Ascending aorta (tissue), 2 donors: ENCODE results near the gene OR6X1. TPM values are rescaled to one million over a fixed set of nuclear protein-coding genes. Genes with fewer than 3 reads are reported as not detected.

Experiments used
- DNase-seq, 2 donors: peaks; one replicate each; pipeline ENCODE4 v3.0.0-alpha.2; 2019; ENCODE audit warnings: low spot score in 2 of 2
- H3K27ac ChIP-seq, 2 donors: fragments of 200-600 bp; sonication (generic); one replicate each; pipeline ENCODE4 v1.5.1; 2016 to 2017; ENCODE audit warnings: mild to moderate bottlenecking in 1 of 2
- H3K27me3 ChIP-seq: fragments of 200-600 bp; sonication (generic); one replicate; pipeline ENCODE4 v1.5.1; 2017
- H3K36me3 ChIP-seq, 2 donors: fragments of 200-600 bp; sonication (generic); one replicate each; pipeline ENCODE4 v1.5.1; 2016
- H3K4me1 ChIP-seq, 2 donors: fragments of 200-600 bp; sonication (generic); one replicate each; pipeline ENCODE4 v1.5.1; 2016 to 2017; ENCODE audit warnings: mild to moderate bottlenecking in 1 of 2
- H3K4me3 ChIP-seq, 2 donors: fragments of 200-600 bp; sonication (generic); one replicate each; pipeline ENCODE4 v1.5.1; 2016 to 2017; ENCODE audit warnings: mild to moderate bottlenecking in 1 of 2
- H3K9me3 ChIP-seq, 2 donors: fragments of 200-600 bp; sonication (generic); one replicate each; pipeline ENCODE4 v1.5.1; 2016
- intact Hi-C: fragments of 100-400 bp; cut with DNase I; formaldehyde crosslinking; loops from one replicate; pipeline ENCODE4 v1.15.1; 2023
- total RNA-seq: library from RNA; depleted of rRNA; stranded (reverse); fragments of >200 nt; gene quantifications from one replicate; pipeline ENCODE4 v1.1.0, GENCODE V29; 2016
- TF ChIP-seq, protein P1 (sequence below), 3 experiments: fragments of 200-600 bp in 2 of 3; fragments of 450-650 bp in 1 of 3; sonication (generic) in 2 of 3; IDR thresholded peaks; one replicate each; pipeline ENCODE4 v1.5.1; 2016 to 2019; ENCODE audit warnings: antibody characterized with exemption in 3 of 3, mild to moderate bottlenecking in 1 of 3, moderate library complexity in 1 of 3

The OR6X1 gene, protein sequence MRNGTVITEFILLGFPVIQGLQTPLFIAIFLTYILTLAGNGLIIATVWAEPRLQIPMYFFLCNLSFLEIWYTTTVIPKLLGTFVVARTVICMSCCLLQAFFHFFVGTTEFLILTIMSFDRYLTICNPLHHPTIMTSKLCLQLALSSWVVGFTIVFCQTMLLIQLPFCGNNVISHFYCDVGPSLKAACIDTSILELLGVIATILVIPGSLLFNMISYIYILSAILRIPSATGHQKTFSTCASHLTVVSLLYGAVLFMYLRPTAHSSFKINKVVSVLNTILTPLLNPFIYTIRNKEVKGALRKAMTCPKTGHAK
- not detected for total RNA-seq

DNA sequence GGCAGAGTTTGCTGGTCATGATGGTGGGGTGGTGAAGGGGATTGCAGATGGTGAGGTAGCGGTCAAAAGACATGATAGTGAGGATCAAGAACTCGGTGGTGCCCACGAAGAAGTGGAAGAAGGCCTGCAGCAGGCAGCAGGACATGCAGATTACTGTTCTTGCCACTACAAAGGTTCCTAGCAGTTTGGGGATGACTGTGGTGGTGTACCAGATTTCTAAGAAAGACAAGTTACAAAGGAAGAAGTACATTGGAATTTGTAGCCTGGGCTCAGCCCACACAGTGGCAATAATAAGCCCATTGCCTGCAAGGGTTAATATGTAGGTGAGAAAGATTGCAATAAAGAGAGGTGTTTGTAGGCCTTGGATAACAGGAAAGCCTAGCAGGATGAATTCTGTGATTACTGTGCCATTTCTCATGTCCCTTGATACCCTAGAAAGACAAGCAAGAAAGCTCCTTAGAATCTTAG is at the start of gene OR6X1:
TSS of gene OR6X1 (minus strand) at position 418 of the 468 bp plus-strand sequence. CDS start at position 418, 0 bp downstream.
- TF ChIP-seq, protein P1, sequence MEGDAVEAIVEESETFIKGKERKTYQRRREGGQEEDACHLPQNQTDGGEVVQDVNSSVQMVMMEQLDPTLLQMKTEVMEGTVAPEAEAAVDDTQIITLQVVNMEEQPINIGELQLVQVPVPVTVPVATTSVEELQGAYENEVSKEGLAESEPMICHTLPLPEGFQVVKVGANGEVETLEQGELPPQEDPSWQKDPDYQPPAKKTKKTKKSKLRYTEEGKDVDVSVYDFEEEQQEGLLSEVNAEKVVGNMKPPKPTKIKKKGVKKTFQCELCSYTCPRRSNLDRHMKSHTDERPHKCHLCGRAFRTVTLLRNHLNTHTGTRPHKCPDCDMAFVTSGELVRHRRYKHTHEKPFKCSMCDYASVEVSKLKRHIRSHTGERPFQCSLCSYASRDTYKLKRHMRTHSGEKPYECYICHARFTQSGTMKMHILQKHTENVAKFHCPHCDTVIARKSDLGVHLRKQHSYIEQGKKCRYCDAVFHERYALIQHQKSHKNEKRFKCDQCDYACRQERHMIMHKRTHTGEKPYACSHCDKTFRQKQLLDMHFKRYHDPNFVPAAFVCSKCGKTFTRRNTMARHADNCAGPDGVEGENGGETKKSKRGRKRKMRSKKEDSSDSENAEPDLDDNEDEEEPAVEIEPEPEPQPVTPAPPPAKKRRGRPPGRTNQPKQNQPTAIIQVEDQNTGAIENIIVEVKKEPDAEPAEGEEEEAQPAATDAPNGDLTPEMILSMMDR (IDR thresholded peaks at IDR 0.05) = no peak
- intact Hi-C loops = no loop called here
- no peaks in the 10 kb centered on the region for H3K27me3 ChIP-seq
- H3K4me1 ChIP-seq = no peaks in the 10 kb centered on the region
- no peak for DNase-seq
- no peak within 1 kb of the TSS for H3K4me3 ChIP-seq
- no peak within 1 kb of the TSS for H3K27ac ChIP-seq
- H3K9me3 ChIP-seq = no peaks in the 10 kb centered on the region
- H3K36me3 ChIP-seq = no peaks in the 10 kb centered on the region

DNA sequence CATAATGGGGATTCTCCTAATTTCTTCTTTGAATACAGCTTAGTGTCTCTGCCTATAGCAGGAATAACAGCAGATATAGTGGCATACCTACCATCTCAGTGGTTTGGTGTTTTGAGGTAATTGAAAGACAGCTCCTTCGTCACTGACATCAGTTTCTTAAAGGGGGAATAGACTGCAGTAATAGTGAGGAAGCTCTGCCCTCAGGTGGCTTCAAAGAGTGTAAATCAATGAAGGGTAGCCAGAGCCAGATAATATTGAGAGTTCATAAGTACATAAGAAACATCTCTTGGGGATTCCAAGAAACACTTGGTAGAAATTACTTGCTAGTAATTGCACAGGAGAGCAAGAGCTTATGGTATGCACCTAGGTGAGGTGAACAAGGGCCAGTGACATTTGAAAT is 47.4 kb upstream of the OR6X1 start:
- no peak for DNase-seq
- Histone ChIP-seq H3K36me3 (no peaks in the 10 kb centered on the region), H3K27ac (no peak overlapping the region), H3K27me3 (no peaks in the 10 kb centered on the region), H3K4me1 (no peaks in the 10 kb centered on the region), H3K9me3 (no peaks in the 10 kb centered on the region), H3K4me3 (no peak overlapping the region)
- TF ChIP-seq, protein P1 (IDR thresholded peaks at IDR 0.05) = no peak
- intact Hi-C loops = no loop called here

DNA sequence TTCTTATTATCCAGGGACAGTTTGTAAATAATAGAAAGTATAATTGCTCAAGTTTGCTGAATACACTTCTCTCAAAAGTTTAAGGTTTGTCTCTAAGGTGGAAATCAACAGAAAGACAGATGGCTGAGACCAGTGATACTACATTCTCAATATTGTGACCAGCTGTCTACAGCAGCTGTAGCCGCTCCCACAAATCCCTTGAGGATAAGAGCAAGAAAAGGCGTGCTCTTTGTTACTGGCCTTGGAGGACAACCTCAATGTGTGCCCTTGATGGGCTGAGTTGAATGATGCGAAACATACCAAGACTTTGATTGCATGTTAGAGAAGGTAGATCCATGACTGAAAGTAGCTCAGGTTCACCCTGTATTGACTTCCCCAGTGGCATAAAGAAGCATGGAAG is 45.7 kb upstream of the OR6X1 start:
- intact Hi-C loops = no loop called here
- Histone ChIP-seq H3K9me3 (no peaks in the 10 kb centered on the region), H3K27ac (no peak overlapping the region), H3K27me3 (no peaks in the 10 kb centered on the region), H3K36me3 (no peaks in the 10 kb centered on the region), H3K4me3 (no peak overlapping the region), H3K4me1 (no peaks in the 10 kb centered on the region)
- TF ChIP-seq, protein P1 (IDR thresholded peaks at IDR 0.05) = no peak
- DNase-seq = no peak

DNA sequence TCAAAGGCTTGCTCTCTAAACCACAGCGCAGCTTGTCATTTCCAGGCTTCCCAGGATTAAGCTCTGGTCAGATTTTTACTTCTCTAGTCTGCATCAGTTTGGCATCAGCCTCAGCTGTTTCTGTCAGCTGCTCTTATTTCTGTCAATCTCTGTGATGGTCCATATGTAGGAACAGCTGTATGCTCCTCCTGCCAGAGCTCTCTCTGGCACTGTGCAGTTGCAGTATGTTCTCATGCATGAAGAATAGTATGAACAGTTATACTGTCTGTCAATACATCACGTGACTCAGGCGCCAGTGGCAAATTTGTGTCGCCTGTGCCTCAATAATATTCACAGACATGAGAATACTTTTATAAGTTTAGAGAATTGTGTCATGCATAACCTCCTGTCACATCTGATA is 45.1 kb upstream of the OR6X1 start:
- no peak for DNase-seq
- TF ChIP-seq, protein P1 (IDR thresholded peaks at IDR 0.05) = no peak
- Histone ChIP-seq H3K9me3 (no peaks in the 10 kb centered on the region), H3K27ac (no peak overlapping the region), H3K4me3 (no peak overlapping the region), H3K4me1 (no peaks in the 10 kb centered on the region), H3K36me3 (no peaks in the 10 kb centered on the region), H3K27me3 (no peaks in the 10 kb centered on the region)
- intact Hi-C loops = no loop called here

DNA sequence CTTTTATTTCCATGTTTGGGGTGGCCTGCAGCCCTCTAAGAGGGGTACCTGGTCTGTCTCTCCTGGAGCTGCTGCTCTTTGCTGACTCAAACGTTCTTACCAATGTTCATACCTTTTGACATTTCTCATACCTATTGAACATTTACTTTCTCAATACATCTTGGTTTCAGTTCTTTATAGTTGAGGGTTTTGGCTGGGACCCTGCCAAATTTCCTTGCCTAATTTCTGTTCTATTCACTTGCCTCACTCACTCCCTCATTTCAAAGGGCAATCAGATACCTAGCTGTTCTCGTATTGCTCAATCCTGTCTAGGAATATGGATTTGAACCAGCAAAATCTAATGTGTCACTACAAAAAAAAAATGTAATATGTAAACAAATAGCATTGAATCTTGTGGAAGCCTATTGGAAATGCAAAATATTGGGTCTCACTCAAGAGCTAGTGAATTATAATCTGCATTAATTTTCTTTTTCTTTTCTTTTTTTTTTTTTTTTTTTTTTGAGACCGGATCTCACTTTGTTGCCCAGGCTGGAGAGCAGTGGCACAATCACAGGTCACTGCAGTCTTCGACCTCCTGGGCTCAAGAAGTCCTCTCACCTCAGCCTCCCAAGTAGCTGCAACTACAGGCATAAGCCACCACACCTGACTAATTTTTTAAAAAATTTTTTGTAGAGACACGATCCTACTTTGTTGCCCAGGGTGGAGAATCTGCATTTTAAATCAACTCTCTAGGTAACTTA is 44.4 kb upstream of the OR6X1 start:
- no peak for DNase-seq
- intact Hi-C loops = no loop called here
- Histone ChIP-seq H3K4me1 (no peaks in the 10 kb centered on the region), H3K36me3 (no peaks in the 10 kb centered on the region), H3K27ac (no peak overlapping the region), H3K4me3 (no peak overlapping the region), H3K9me3 (no peaks in the 10 kb centered on the region), H3K27me3 (no peaks in the 10 kb centered on the region)
- TF ChIP-seq, protein P1 (IDR thresholded peaks at IDR 0.05) = no peak
